ENCODE results near the gene SMPD3. TPM values are rescaled to one million over a fixed set of nuclear protein-coding genes. Genes with fewer than 3 reads are reported as not detected.

Gene SMPD3
- total and polyA plus RNA-seq, 7 donors, result 0.04 to 0.21 (median 0.08) TPM

GRCh38 chr16:68345958-68346635 is 102.2 kb downstream of the SMPD3 start:
- ATAC-seq (peak; percentile 50 to 67 (median 62)), DNase-seq (no peak)
- H3K4me1 ChIP-seq, result peaks cover 61% of the 10 kb centered on the region
- TF ChIP-seq, protein P1, sequence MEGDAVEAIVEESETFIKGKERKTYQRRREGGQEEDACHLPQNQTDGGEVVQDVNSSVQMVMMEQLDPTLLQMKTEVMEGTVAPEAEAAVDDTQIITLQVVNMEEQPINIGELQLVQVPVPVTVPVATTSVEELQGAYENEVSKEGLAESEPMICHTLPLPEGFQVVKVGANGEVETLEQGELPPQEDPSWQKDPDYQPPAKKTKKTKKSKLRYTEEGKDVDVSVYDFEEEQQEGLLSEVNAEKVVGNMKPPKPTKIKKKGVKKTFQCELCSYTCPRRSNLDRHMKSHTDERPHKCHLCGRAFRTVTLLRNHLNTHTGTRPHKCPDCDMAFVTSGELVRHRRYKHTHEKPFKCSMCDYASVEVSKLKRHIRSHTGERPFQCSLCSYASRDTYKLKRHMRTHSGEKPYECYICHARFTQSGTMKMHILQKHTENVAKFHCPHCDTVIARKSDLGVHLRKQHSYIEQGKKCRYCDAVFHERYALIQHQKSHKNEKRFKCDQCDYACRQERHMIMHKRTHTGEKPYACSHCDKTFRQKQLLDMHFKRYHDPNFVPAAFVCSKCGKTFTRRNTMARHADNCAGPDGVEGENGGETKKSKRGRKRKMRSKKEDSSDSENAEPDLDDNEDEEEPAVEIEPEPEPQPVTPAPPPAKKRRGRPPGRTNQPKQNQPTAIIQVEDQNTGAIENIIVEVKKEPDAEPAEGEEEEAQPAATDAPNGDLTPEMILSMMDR (IDR thresholded peaks at IDR 0.05), result peak; percentile 20
- WGBS, 3 donors, result 60 to 83% (median 67%) methylated on average over 16 of the region's 16 CpGs
- H3K27ac ChIP-seq, result peak overlapping the region; percentile 78
- H3K9me3 ChIP-seq, result no peaks in the 10 kb centered on the region
- intact Hi-C loops (cut with DNase I), result no loop called here
- H3K27me3 ChIP-seq (ENCODE audit: insufficient read depth in 3 of 3, low read length in 2 of 3), result no peaks in the 10 kb centered on the region
- H3K4me3 ChIP-seq, result no peak overlapping the region
- H3K36me3 ChIP-seq (ENCODE audit: insufficient read depth in 1 of 2, low read depth in 1 of 2), result peaks cover 0 to 72% of the 10 kb centered on the region in 2 donors

- Histone ChIP-seq H3K27me3 (ENCODE audit: insufficient read depth in 3 of 3, low read length in 2 of 3) (no peaks in the 10 kb centered on the region), H3K4me3 (peak overlapping the region; percentile 26), H3K9me3 (no peaks in the 10 kb centered on the region), H3K27ac (peak overlapping the region; percentile 78), H3K4me1 (peaks cover 61% of the 10 kb centered on the region), H3K36me3 (ENCODE audit: insufficient read depth in 1 of 2, low read depth in 1 of 2) (peaks cover 0 to 72% of the 10 kb centered on the region in 2 donors)
- peak; percentile 83 to 88 (median 84) for ATAC-seq
- TF ChIP-seq, protein P1 (IDR thresholded peaks at IDR 0.05), result no peak
- intact Hi-C loops (cut with DNase I), result no loop called here
- peak; percentile 46 to 80 for DNase-seq
- WGBS, 3 donors, result 35 to 54% (median 41%) methylated on average over 11 of the region's 11 CpGs
Measured at GRCh38 chr16:68345351-68345810, 102.9 kb downstream of the SMPD3 start.

GRCh38 chr16:68344252-68344651 is 104.1 kb downstream of the SMPD3 start:
- Histone ChIP-seq H3K4me1 (peaks cover 58% of the 10 kb centered on the region), H3K27ac (peak overlapping the region; percentile 78), H3K9me3 (no peaks in the 10 kb centered on the region), H3K4me3 (no peak overlapping the region), H3K27me3 (ENCODE audit: insufficient read depth in 3 of 3, low read length in 2 of 3) (no peaks in the 10 kb centered on the region), H3K36me3 (ENCODE audit: insufficient read depth in 1 of 2, low read depth in 1 of 2) (peaks cover 8 to 73% of the 10 kb centered on the region in 2 donors)
- WGBS, 3 donors, result 22 to 46% (median 32%) methylated on average over 11 of the region's 11 CpGs
- TF ChIP-seq, protein P1 (IDR thresholded peaks at IDR 0.05), result no peak
- peak in 1 of 4 donors; percentile 38 for ATAC-seq
- intact Hi-C loops (cut with DNase I), result no loop called here
- no peak for DNase-seq

GRCh38 chr16:68343137-68343536 is 105.2 kb downstream of the SMPD3 start:
- ATAC-seq (no peak), DNase-seq (no peak)
- TF ChIP-seq, protein P1 (IDR thresholded peaks at IDR 0.05), result no peak
- no peaks in the 10 kb centered on the region for H3K27me3 ChIP-seq (ENCODE audit: insufficient read depth in 3 of 3, low read length in 2 of 3)
- peaks cover 52% of the 10 kb centered on the region for H3K4me1 ChIP-seq
- 88 to 94% (median 92%) methylated on average over 7 of the region's 7 CpGs for WGBS, 3 donors
- intact Hi-C loops (cut with DNase I), result no loop called here
- H3K27ac ChIP-seq, result peak overlapping the region; percentile 78
- H3K4me3 ChIP-seq, result no peak overlapping the region
- no peaks in the 10 kb centered on the region for H3K9me3 ChIP-seq
- peaks cover 8 to 74% of the 10 kb centered on the region in 2 donors for H3K36me3 ChIP-seq (ENCODE audit: insufficient read depth in 1 of 2, low read depth in 1 of 2)
